T-helper 17 cell (primary cell): ENCODE data around the gene FHIT. TPM values are rescaled to one million over a fixed set of nuclear protein-coding genes. Genes with fewer than 3 reads are reported as not detected.

Source experiments
- ATAC-seq: fragments of 150-1000 bp; cut with Tn5 transposase; 2 replicates; pipeline ENCODE4 v1.10.0; 2021; ENCODE audit warnings: mild to moderate bottlenecking, moderate library complexity
- DNase-seq, 3 donors: peaks; one replicate each; pipeline versions ENCODE4 v3.0.0 to v3.0.0-alpha.2; 2020 to 2021
- H3K9me3 ChIP-seq: one replicate; pipeline ENCODE4 v1.7.0; 2013; ENCODE audit warnings: low read length, mild to moderate bottlenecking; ENCODE audit not compliant: control insufficient read depth, poor library complexity, severe bottlenecking
- H3K27ac Mint-ChIP-seq: one replicate; pipeline ENCODE4 v1.8.0; 2022; ENCODE audit warnings: mild to moderate bottlenecking, moderate library complexity, mixed read lengths
- H3K27me3 Mint-ChIP-seq: one replicate; pipeline ENCODE4 v1.8.0; 2022; ENCODE audit warnings: mixed read lengths
- H3K36me3 Mint-ChIP-seq: one replicate; pipeline ENCODE4 v1.8.0; 2022; ENCODE audit warnings: low read depth, mixed read lengths
- H3K4me1 Mint-ChIP-seq: one replicate; pipeline ENCODE4 v1.8.0; 2022; ENCODE audit warnings: mild to moderate bottlenecking, mixed read lengths
- H3K4me3 Mint-ChIP-seq: one replicate; pipeline ENCODE4 v1.8.0; 2022; ENCODE audit warnings: mild to moderate bottlenecking, moderate library complexity, mixed read lengths
- total RNA-seq, 4 donors: library from RNA in 2 of 4; stranded (reverse) in 2 of 4; gene quantifications; one replicate each; pipeline ENCODE4 v1.2.3 and lab custom pipeline; 2022 to 2026

FHIT gene
- total RNA-seq, 2 donors from 2014 or later, result 18.8 to 28.6 TPM

GRCh38 chr3:59836531-59836930, 1414.7 kb downstream of the FHIT start:
- Mint-ChIP-seq H3K36me3 (no peaks in the 10 kb centered on the region), H3K27me3 (no peaks in the 10 kb centered on the region), H3K4me3 (no peak overlapping the region), H3K4me1 (peaks cover 2% of the 10 kb centered on the region), H3K27ac (no peak overlapping the region)
- DNase-seq (no peak), ATAC-seq (no peak)
- no peaks in the 10 kb centered on the region for H3K9me3 ChIP-seq

- H3K4me1 Mint-ChIP-seq, result no peaks in the 10 kb centered on the region
- no peaks in the 10 kb centered on the region for H3K27me3 Mint-ChIP-seq
- H3K27ac Mint-ChIP-seq, result no peak overlapping the region
- H3K9me3 ChIP-seq, result no peaks in the 10 kb centered on the region
- H3K4me3 Mint-ChIP-seq, result no peak overlapping the region
- DNase-seq (no peak), ATAC-seq (no peak)
- H3K36me3 Mint-ChIP-seq, result no peaks in the 10 kb centered on the region
These were observed 1418.5 kb downstream of the FHIT start for GRCh38 chr3:59832702-59833101.

- Mint-ChIP-seq H3K27ac (no peak overlapping the region), H3K4me3 (no peak overlapping the region), H3K36me3 (no peaks in the 10 kb centered on the region), H3K27me3 (no peaks in the 10 kb centered on the region), H3K4me1 (no peaks in the 10 kb centered on the region)
- no peak for DNase-seq
- no peaks in the 10 kb centered on the region for H3K9me3 ChIP-seq
- no peak for ATAC-seq
These were observed 1419.0 kb downstream of the FHIT start for GRCh38 chr3:59832241-59832640.

- H3K9me3 ChIP-seq, result no peaks in the 10 kb centered on the region
- Mint-ChIP-seq H3K27me3 (no peaks in the 10 kb centered on the region), H3K4me1 (no peaks in the 10 kb centered on the region), H3K27ac (no peak overlapping the region), H3K4me3 (no peak overlapping the region), H3K36me3 (no peaks in the 10 kb centered on the region)
- DNase-seq, result no peak
- ATAC-seq, result no peak
These were observed 1419.9 kb downstream of the FHIT start for GRCh38 chr3:59831394-59831793.

GRCh38 chr3:59829527-59829926, 1421.7 kb downstream of the FHIT start:
- Mint-ChIP-seq H3K27ac (no peak overlapping the region), H3K4me3 (no peak overlapping the region), H3K36me3 (peaks cover 2% of the 10 kb centered on the region), H3K4me1 (peaks cover 6% of the 10 kb centered on the region), H3K27me3 (no peaks in the 10 kb centered on the region)
- DNase-seq (no peak), ATAC-seq (no peak)
- no peaks in the 10 kb centered on the region for H3K9me3 ChIP-seq

- DNase-seq (no peak), ATAC-seq (no peak)
- no peak overlapping the region for H3K4me3 Mint-ChIP-seq
- H3K27ac Mint-ChIP-seq, result no peak overlapping the region
- peaks cover 2% of the 10 kb centered on the region for H3K36me3 Mint-ChIP-seq
- H3K27me3 Mint-ChIP-seq, result peaks cover 6% of the 10 kb centered on the region
- H3K9me3 ChIP-seq, result no peaks in the 10 kb centered on the region
- H3K4me1 Mint-ChIP-seq, result peaks cover 6% of the 10 kb centered on the region
These were observed 1426.4 kb downstream of the FHIT start for GRCh38 chr3:59824876-59825275.

GRCh38 chr3:59821274-59821673, 1430.0 kb downstream of the FHIT start:
- Mint-ChIP-seq H3K27ac (no peak overlapping the region), H3K4me1 (peaks cover 11% of the 10 kb centered on the region), H3K27me3 (peaks cover 11% of the 10 kb centered on the region), H3K36me3 (peaks cover 2% of the 10 kb centered on the region), H3K4me3 (no peak overlapping the region)
- ATAC-seq (no peak), DNase-seq (no peak)
- H3K9me3 ChIP-seq, result no peaks in the 10 kb centered on the region

GRCh38 chr3:59820352-59820934, 1430.8 kb downstream of the FHIT start:
- no peaks in the 10 kb centered on the region for H3K9me3 ChIP-seq
- Mint-ChIP-seq H3K4me3 (no peak overlapping the region), H3K27ac (no peak overlapping the region), H3K27me3 (peaks cover 12% of the 10 kb centered on the region), H3K36me3 (peaks cover 2% of the 10 kb centered on the region), H3K4me1 (peaks cover 11% of the 10 kb centered on the region)
- ATAC-seq (no peak), DNase-seq (no peak)

- Mint-ChIP-seq H3K4me3 (no peak overlapping the region), H3K4me1 (peaks cover 5% of the 10 kb centered on the region), H3K27me3 (peaks cover 17% of the 10 kb centered on the region), H3K27ac (no peak overlapping the region), H3K36me3 (no peaks in the 10 kb centered on the region)
- DNase-seq (no peak), ATAC-seq (no peak)
- no peaks in the 10 kb centered on the region for H3K9me3 ChIP-seq
These were observed 1432.3 kb downstream of the FHIT start for GRCh38 chr3:59818919-59819300.

GRCh38 chr3:59818033-59818918, 1433.0 kb downstream of the FHIT start:
- H3K9me3 ChIP-seq, result no peaks in the 10 kb centered on the region
- no peaks in the 10 kb centered on the region for H3K36me3 Mint-ChIP-seq
- H3K27me3 Mint-ChIP-seq, result peaks cover 18% of the 10 kb centered on the region
- no peak overlapping the region for H3K27ac Mint-ChIP-seq
- no peak overlapping the region for H3K4me3 Mint-ChIP-seq
- no peak for DNase-seq
- H3K4me1 Mint-ChIP-seq, result peaks cover 5% of the 10 kb centered on the region
- ATAC-seq, result no peak

- Mint-ChIP-seq H3K4me1 (peaks cover 5% of the 10 kb centered on the region), H3K27me3 (peaks cover 18% of the 10 kb centered on the region), H3K4me3 (no peak overlapping the region), H3K36me3 (no peaks in the 10 kb centered on the region), H3K27ac (peak overlapping the region; percentile 27)
- H3K9me3 ChIP-seq, result no peaks in the 10 kb centered on the region
- ATAC-seq (no peak), DNase-seq (no peak)
These were observed 1433.7 kb downstream of the FHIT start for GRCh38 chr3:59817511-59817910.

GRCh38 chr3:59816312-59816711, 1434.9 kb downstream of the FHIT start:
- Mint-ChIP-seq H3K4me1 (peaks cover 5% of the 10 kb centered on the region), H3K4me3 (no peak overlapping the region), H3K27ac (no peak overlapping the region), H3K27me3 (peaks cover 15% of the 10 kb centered on the region), H3K36me3 (no peaks in the 10 kb centered on the region)
- no peak for DNase-seq
- ATAC-seq, result no peak
- no peaks in the 10 kb centered on the region for H3K9me3 ChIP-seq

- no peaks in the 10 kb centered on the region for H3K9me3 ChIP-seq
- Mint-ChIP-seq H3K4me3 (no peak overlapping the region), H3K36me3 (no peaks in the 10 kb centered on the region), H3K27me3 (peaks cover 15% of the 10 kb centered on the region), H3K4me1 (peaks cover 9% of the 10 kb centered on the region), H3K27ac (no peak overlapping the region)
- ATAC-seq, result no peak
- no peak for DNase-seq
These were observed 1438.1 kb downstream of the FHIT start for GRCh38 chr3:59813148-59813538.
